ENCODE measurements around the gene RELN. TPM values are rescaled to one million over a fixed set of nuclear protein-coding genes. Genes with fewer than 3 reads are reported as not detected.

Gene RELN
- total RNA-seq, 1 donor from 2014 or later: 17.5 TPM

DNA sequence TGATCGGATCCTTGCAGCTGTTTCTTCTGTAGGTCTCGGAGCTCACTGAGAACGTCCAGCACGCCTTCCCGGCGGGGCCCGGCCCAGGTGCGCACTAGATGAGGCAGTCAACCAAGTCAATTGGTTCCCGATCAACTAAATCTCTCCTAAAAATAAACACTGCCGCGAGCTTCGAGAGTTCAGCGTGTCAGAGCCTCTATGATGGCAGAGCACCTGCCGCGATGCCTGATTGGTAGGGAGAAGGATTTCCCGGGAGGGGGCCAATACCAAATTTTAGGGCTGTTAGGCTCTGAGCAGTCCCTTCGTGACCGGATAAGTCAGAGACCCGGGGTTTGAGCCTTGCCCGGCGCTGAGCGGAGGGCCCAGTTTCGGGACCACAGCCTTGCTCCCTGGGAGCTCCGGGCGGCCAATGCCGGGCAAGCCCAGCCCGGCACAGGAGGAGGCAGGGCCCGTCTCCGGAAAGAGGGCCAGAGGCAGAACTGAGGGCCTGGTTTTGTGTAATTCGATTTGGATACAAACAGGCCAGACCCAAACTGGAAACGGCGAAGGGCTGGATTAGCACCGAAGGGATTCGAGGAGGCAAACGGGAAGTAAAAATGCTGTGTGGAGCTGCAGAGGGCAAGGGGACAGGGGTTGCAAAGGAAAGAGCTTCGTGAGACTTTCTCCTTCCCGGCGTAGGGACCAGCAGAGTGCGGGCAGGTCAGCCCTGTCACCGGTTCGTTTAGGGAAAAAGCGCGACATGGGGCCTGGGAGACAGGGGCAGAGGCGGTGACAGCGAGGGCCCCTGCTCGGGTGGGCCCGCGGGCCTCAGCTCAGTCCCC is 544.0 kb downstream of the RELN start:
- no peak overlapping the region for H3K27ac Mint-ChIP-seq

DNA sequence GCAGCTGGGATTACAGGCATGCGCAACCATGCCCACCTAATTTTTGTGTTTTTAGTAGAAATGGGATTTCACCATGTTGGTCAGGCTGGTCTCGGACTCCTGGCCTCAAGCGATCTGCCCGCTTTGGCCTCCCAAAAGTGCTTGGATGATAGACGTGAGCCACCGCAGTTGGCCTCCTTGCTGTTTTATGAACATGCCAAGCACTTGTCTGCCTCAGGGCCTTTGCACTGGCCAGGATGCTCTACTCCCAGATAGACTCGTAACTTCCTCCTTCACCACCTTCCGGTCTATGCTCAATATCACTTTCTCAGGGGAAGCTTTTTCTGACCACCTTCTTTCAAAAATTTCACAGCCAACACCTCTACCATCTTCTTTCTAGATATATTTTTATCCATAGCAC is 549.8 kb downstream of the RELN start:
- no peaks in the 10 kb centered on the region for H3K9me3 Mint-ChIP-seq

More for the DNA sequence above, 544.0 kb downstream of the RELN start:
- Mint-ChIP-seq H3K36me3 (no peaks in the 10 kb centered on the region), H3K27me3 (peaks cover 90% of the 10 kb centered on the region), H3K9me3 (no peaks in the 10 kb centered on the region), H3K4me1 (ENCODE audit: unreplicated experiment) (no peaks in the 10 kb centered on the region), H3K4me3 (peak overlapping the region; percentile 83)
- TF ChIP-seq, protein P1, sequence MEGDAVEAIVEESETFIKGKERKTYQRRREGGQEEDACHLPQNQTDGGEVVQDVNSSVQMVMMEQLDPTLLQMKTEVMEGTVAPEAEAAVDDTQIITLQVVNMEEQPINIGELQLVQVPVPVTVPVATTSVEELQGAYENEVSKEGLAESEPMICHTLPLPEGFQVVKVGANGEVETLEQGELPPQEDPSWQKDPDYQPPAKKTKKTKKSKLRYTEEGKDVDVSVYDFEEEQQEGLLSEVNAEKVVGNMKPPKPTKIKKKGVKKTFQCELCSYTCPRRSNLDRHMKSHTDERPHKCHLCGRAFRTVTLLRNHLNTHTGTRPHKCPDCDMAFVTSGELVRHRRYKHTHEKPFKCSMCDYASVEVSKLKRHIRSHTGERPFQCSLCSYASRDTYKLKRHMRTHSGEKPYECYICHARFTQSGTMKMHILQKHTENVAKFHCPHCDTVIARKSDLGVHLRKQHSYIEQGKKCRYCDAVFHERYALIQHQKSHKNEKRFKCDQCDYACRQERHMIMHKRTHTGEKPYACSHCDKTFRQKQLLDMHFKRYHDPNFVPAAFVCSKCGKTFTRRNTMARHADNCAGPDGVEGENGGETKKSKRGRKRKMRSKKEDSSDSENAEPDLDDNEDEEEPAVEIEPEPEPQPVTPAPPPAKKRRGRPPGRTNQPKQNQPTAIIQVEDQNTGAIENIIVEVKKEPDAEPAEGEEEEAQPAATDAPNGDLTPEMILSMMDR (conservative IDR thresholded peaks at IDR 0.05): no peak
- no peak for DNase-seq (ENCODE audit: extremely low spot score, unreplicated experiment)

DNA sequence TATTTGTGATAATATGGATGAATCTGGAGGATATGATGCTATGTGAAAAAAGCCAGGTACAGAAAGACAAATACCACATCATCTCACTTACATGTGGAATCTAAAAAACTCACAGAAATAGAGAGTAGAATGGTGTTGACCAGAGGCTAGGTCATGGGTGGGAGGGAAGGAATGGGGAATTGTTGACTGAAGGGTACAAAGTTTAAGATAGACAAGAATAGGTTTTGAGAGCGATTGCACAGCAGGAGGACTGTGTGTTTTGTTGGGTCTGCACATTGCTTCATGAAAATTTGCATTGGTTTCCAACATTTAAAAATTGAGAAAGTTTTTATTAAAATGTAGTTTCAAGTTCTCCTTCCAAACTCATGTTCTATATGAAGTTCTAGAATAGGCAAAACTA is 551.8 kb downstream of the RELN start:
- no peak for DNase-seq (ENCODE audit: extremely low spot score, unreplicated experiment)
- peaks cover 50% of the 10 kb centered on the region for H3K27me3 Mint-ChIP-seq
- H3K27ac Mint-ChIP-seq: no peak overlapping the region
- H3K9me3 Mint-ChIP-seq: no peaks in the 10 kb centered on the region
- TF ChIP-seq, protein P1 (conservative IDR thresholded peaks at IDR 0.05): no peak
- H3K36me3 Mint-ChIP-seq: no peaks in the 10 kb centered on the region
- H3K4me1 Mint-ChIP-seq (ENCODE audit: unreplicated experiment): no peaks in the 10 kb centered on the region
- no peak overlapping the region for H3K4me3 Mint-ChIP-seq

More for the DNA sequence above, 549.8 kb downstream of the RELN start:
- TF ChIP-seq, protein P1 (conservative IDR thresholded peaks at IDR 0.05): no peak
- no peak overlapping the region for H3K27ac Mint-ChIP-seq
- H3K36me3 Mint-ChIP-seq: no peaks in the 10 kb centered on the region
- no peak overlapping the region for H3K4me3 Mint-ChIP-seq
- peaks cover 70% of the 10 kb centered on the region for H3K27me3 Mint-ChIP-seq
- no peak for DNase-seq (ENCODE audit: extremely low spot score, unreplicated experiment)
- H3K4me1 Mint-ChIP-seq (ENCODE audit: unreplicated experiment): no peaks in the 10 kb centered on the region

DNA sequence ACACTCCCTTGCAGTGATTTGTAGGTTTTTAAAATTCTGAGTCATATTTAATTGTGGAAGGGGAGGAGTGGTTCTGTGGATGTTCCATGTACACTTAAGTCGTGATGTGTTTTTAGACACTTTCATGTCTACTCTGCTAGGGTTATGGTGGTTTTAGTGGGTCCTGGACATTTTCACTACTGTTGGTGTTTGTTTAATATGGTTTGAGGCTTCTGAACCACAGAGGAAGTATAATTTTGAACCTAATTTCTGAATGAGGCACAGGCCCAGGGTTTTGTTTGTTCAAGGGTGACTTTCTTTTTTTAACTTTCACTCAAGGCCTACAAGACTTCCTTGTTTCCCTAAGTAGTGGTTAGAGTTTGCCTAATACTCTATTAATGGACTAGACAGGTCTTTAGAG is 556.7 kb downstream of the RELN start:
- DNase-seq (ENCODE audit: extremely low spot score, unreplicated experiment): no peak
- Mint-ChIP-seq H3K27ac (no peak overlapping the region), H3K4me1 (ENCODE audit: unreplicated experiment) (no peaks in the 10 kb centered on the region), H3K9me3 (no peaks in the 10 kb centered on the region), H3K36me3 (no peaks in the 10 kb centered on the region), H3K27me3 (peaks cover 16% of the 10 kb centered on the region), H3K4me3 (no peak overlapping the region)
- TF ChIP-seq, protein P1 (conservative IDR thresholded peaks at IDR 0.05): no peak

DNA sequence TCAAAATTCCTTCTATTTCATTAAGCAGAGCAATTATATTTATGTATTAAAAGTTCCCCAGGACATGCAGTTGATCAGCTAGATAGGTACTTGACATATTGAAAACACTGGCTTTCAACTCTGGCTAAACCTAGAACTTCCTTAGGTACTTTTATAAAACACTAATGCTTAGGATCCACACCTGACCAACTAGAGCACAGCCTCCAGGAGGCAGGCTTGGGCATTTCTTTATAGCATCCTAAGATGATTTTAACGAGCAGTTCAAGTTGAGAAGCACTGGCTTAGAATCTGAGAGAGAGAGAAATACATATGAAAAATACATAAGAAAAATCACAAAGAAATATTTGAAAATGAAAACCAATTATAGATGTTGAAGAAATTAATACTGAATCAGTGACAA is 564.3 kb downstream of the RELN start:
- Mint-ChIP-seq H3K27me3 (peaks cover 16% of the 10 kb centered on the region), H3K4me1 (ENCODE audit: unreplicated experiment) (no peaks in the 10 kb centered on the region), H3K9me3 (no peaks in the 10 kb centered on the region), H3K36me3 (no peaks in the 10 kb centered on the region), H3K27ac (no peak overlapping the region), H3K4me3 (no peak overlapping the region)
- TF ChIP-seq, protein P1 (conservative IDR thresholded peaks at IDR 0.05): no peak
- no peak for DNase-seq (ENCODE audit: extremely low spot score, unreplicated experiment)

All from type B pancreatic cell (in vitro differentiated cells).